HEK293 (cell line): ENCODE data around the gene AIF1.

Experiments used
- CTCF ChIA-PET: fragments of 350-600 bp; formaldehyde crosslinking; extraction: SDS; loops from one replicate; lab custom pipeline; 2021; ENCODE audit warnings: antibody characterized with exemption; lab: Yijun Ruan, JAX
- POLR2A ChIA-PET: fragments of 300-600 bp; formaldehyde crosslinking; extraction: SDS; loops from one replicate; lab custom pipeline; 2020; ENCODE audit warnings: antibody characterized with exemption, inconsistent platforms; lab: Yijun Ruan, JAX
- H3K27ac ChIP-seq: fragments of 200-500 bp; sonication (Bioruptor generic); 2 replicates; pipeline ENCODE4 v1.5.1; 2014; ENCODE audit warnings: low read depth, low read length, control low read depth, inconsistent platforms; ENCODE audit errors: extremely low read depth
- H3K36me3 ChIP-seq, 2 experiments: fragments of 200-500 bp in 1 of 2; sonication (Bioruptor generic) in 1 of 2; 1 replicate in 1 of 2; 2 replicates in 1 of 2; pipeline ENCODE4 v1.5.1; 2014 to 2017; ENCODE audit warnings: inconsistent platforms in 2 of 2, low read length in 2 of 2; ENCODE audit not compliant: control insufficient read depth in 2 of 2, insufficient read depth in 1 of 2
- H3K4me1 ChIP-seq: fragments of 200-500 bp; sonication (Bioruptor generic); 2 replicates; pipeline ENCODE4 v1.5.1; 2014; ENCODE audit warnings: mild to moderate bottlenecking, low read length, inconsistent platforms; ENCODE audit not compliant: control insufficient read depth, insufficient read depth
- H3K4me3 ChIP-seq: 2 replicates; pipeline ENCODE4 v1.5.1; 2011; ENCODE audit warnings: low read depth, mild to moderate bottlenecking, control low read depth, low read length, moderate library complexity
- H3K9me3 ChIP-seq: fragments of 200-500 bp; sonication (Bioruptor generic); 2 replicates; pipeline ENCODE4 v1.5.1; 2014; ENCODE audit warnings: low read depth, low read length, inconsistent platforms; ENCODE audit not compliant: control insufficient read depth, insufficient read depth
- EGR2 ChIP-seq: fragments of 450-650 bp; formaldehyde crosslinking; IDR thresholded peaks from 2 replicates; pipeline ENCODE4 v1.5.1; 2016; ENCODE audit warnings: low read depth, missing biosample characterization, missing genetic modification characterization
- KLF9 ChIP-seq: fragments of 450-650 bp; formaldehyde crosslinking; IDR thresholded peaks from 2 replicates; pipeline ENCODE4 v1.5.1; 2016; ENCODE audit warnings: missing biosample characterization, missing genetic modification characterization, low read depth
- PRDM2 ChIP-seq: fragments of 450-650 bp; formaldehyde crosslinking; IDR thresholded peaks from 2 replicates; pipeline ENCODE4 v1.5.1; 2016; ENCODE audit warnings: missing biosample characterization, missing genetic modification characterization, borderline replicate concordance
- SCRT2 ChIP-seq: fragments of 450-650 bp; formaldehyde crosslinking; IDR thresholded peaks from 2 replicates; pipeline ENCODE4 v1.5.1; 2016; ENCODE audit warnings: missing biosample characterization, missing genetic modification characterization
- ZBTB44 ChIP-seq: fragments of 450-650 bp; IDR thresholded peaks from 2 replicates; pipeline ENCODE4 v1.5.1; 2018; ENCODE audit warnings: missing biosample characterization, mild to moderate bottlenecking, missing genetic modification characterization
- ZFHX2 ChIP-seq: fragments of 450-650 bp; formaldehyde crosslinking; conservative IDR thresholded peaks from 2 replicates; pipeline ENCODE4 v1.5.1; 2016; ENCODE audit warnings: missing biosample characterization, missing genetic modification characterization
- ZFP3 ChIP-seq: fragments of 450-650 bp; formaldehyde crosslinking; IDR thresholded peaks from 2 replicates; pipeline ENCODE4 v1.5.1; 2016; ENCODE audit warnings: low read depth, missing biosample characterization, missing genetic modification characterization
- ZNF121 ChIP-seq: fragments of 450-650 bp; formaldehyde crosslinking; IDR thresholded peaks from 2 replicates; pipeline ENCODE4 v1.5.1; 2016; ENCODE audit warnings: missing biosample characterization, missing genetic modification characterization
- ZNF19 ChIP-seq: fragments of 450-650 bp; formaldehyde crosslinking; IDR thresholded peaks from 2 replicates; pipeline ENCODE4; 2016; ENCODE audit warnings: missing biosample characterization, missing genetic modification characterization, low read depth
- ZNF280D ChIP-seq: fragments of 450-650 bp; formaldehyde crosslinking; IDR thresholded peaks from 2 replicates; pipeline ENCODE4 v1.5.1; 2016; ENCODE audit warnings: missing biosample characterization, missing genetic modification characterization
- ZNF292 ChIP-seq: fragments of 450-650 bp; formaldehyde crosslinking; IDR thresholded peaks from 2 replicates; pipeline ENCODE4 v1.5.1; 2016; ENCODE audit warnings: low read depth, missing biosample characterization, missing genetic modification characterization, borderline replicate concordance
- ZNF398 ChIP-seq: fragments of 450-650 bp; formaldehyde crosslinking; IDR thresholded peaks from 2 replicates; pipeline ENCODE4 v1.5.1; 2017; ENCODE audit warnings: missing biosample characterization, missing genetic modification characterization
- ZNF426 ChIP-seq: fragments of 450-650 bp; formaldehyde crosslinking; IDR thresholded peaks from 2 replicates; pipeline ENCODE4 v1.5.1; 2017; ENCODE audit warnings: missing biosample characterization, missing genetic modification characterization, mild to moderate bottlenecking, inconsistent platforms, moderate library complexity
- ZNF473 ChIP-seq: fragments of 450-650 bp; formaldehyde crosslinking; IDR thresholded peaks from 2 replicates; pipeline ENCODE4 v1.5.1; 2017; ENCODE audit warnings: missing biosample characterization, missing genetic modification characterization
- ZNF48 ChIP-seq: fragments of 450-650 bp; formaldehyde crosslinking; IDR thresholded peaks from 2 replicates; pipeline ENCODE4 v1.5.1; 2016; ENCODE audit warnings: missing biosample characterization, missing genetic modification characterization
- ZNF529 ChIP-seq: fragments of 450-650 bp; formaldehyde crosslinking; IDR thresholded peaks from 2 replicates; pipeline ENCODE4 v1.5.1; 2017; ENCODE audit warnings: missing genetic modification characterization, missing biosample characterization; ENCODE audit not compliant: insufficient replicate concordance
- ZNF558 ChIP-seq: fragments of 450-650 bp; formaldehyde crosslinking; IDR thresholded peaks from 2 replicates; pipeline ENCODE4 v1.5.1; 2016; ENCODE audit warnings: missing biosample characterization, missing genetic modification characterization
- ZNF585B ChIP-seq: fragments of 450-650 bp; formaldehyde crosslinking; IDR thresholded peaks from 2 replicates; pipeline ENCODE4 v1.5.1; 2016; ENCODE audit warnings: missing biosample characterization, missing genetic modification characterization
- ZNF645 ChIP-seq: fragments of 450-650 bp; formaldehyde crosslinking; IDR thresholded peaks from 2 replicates; pipeline ENCODE4; 2016; ENCODE audit warnings: missing biosample characterization, missing genetic modification characterization
- ZNF837 ChIP-seq: fragments of 450-650 bp; formaldehyde crosslinking; IDR thresholded peaks from 2 replicates; pipeline ENCODE4 v1.5.1; 2016; ENCODE audit warnings: missing biosample characterization, missing genetic modification characterization
- ZSCAN4 ChIP-seq: fragments of 450-650 bp; formaldehyde crosslinking; IDR thresholded peaks from 2 replicates; pipeline ENCODE4 v1.5.1; 2017; ENCODE audit warnings: missing biosample characterization, missing genetic modification characterization

AIF1 gene

GRCh38 chr6:31567531-31568370, 47.3 kb upstream of the AIF1 start:
- CTCF ChIA-PET, result interaction anchor here (0.9 to 6.5 kb wide), 7 partner anchors 13 to 385 kb away, joined by 3 to 71 read pairs (median 4); partner anchors contain the start of genes ATP6V1G2 and LTB
- no peak overlapping the region for H3K4me3 ChIP-seq
- no peaks in the 10 kb centered on the region for H3K4me1 ChIP-seq
- no peaks in the 10 kb centered on the region for H3K36me3 ChIP-seq
- H3K9me3 ChIP-seq, result no peaks in the 10 kb centered on the region
- H3K27ac ChIP-seq, result no peak overlapping the region
- TF ChIP-seq KLF9 (tag by site-specific recombination), result no peak
- TF ChIP-seq ZNF292 (tag by site-specific recombination), result no peak
- no peak for TF ChIP-seq ZNF585B (tag by site-specific recombination)
- no peak for TF ChIP-seq ZNF426 (tag by site-specific recombination)
- TF ChIP-seq ZNF837 (tag by site-specific recombination), result no peak
- TF ChIP-seq ZNF398, result peak; percentile 69
- no peak for TF ChIP-seq ZNF645 (tag by site-specific recombination)
- peak; percentile 91 for TF ChIP-seq ZSCAN4 (tag by site-specific recombination)
- no peak for TF ChIP-seq ZNF48 (tag by site-specific recombination)
- TF ChIP-seq ZNF558 (tag by site-specific recombination), result no peak
- 0 out of 2 replicates have a peak, but pooled peaks have one; percentile 35 for TF ChIP-seq ZFHX2 (tag by site-specific recombination)
- TF ChIP-seq SCRT2 (tag by site-specific recombination), result peak; percentile 31; the same call in 1 of the 2 replicates
- no peak for TF ChIP-seq ZBTB44
- TF ChIP-seq EGR2 (tag by site-specific recombination), result peak; percentile 74
- no peak for TF ChIP-seq ZNF529 (tag by site-specific recombination)
- no peak for TF ChIP-seq PRDM2 (tag by site-specific recombination)
- no peak for TF ChIP-seq ZNF280D (tag by site-specific recombination)
- no peak for TF ChIP-seq ZNF19 (tag by site-specific recombination)
- no peak for TF ChIP-seq ZFP3 (tag by site-specific recombination)
- TF ChIP-seq ZNF473 (tag by site-specific recombination), result no peak
- no peak for TF ChIP-seq ZNF121 (tag by site-specific recombination)
- POLR2A ChIA-PET, result interaction anchor here (0.6 kb wide), 1 partner anchor 436 kb away, joined by 3 read pairs; no protein-coding TSS in a partner anchor
